GM10266 (cell line): ENCODE results near the gene DENND6B.

Source experiments
- DNase-seq: peaks from one replicate; pipeline ENCODE4 v3.0.0; 2012; ENCODE audit errors: extremely low spot score
- TF ChIP-seq, protein P1 (sequence below): IDR thresholded peaks from 2 replicates; pipeline ENCODE4 v1.5.1; 2012; ENCODE audit warnings: mild to moderate bottlenecking, low read depth; ENCODE audit not compliant: control insufficient read depth, insufficient read depth; ENCODE audit errors: missing control alignments

DENND6B gene

DNA sequence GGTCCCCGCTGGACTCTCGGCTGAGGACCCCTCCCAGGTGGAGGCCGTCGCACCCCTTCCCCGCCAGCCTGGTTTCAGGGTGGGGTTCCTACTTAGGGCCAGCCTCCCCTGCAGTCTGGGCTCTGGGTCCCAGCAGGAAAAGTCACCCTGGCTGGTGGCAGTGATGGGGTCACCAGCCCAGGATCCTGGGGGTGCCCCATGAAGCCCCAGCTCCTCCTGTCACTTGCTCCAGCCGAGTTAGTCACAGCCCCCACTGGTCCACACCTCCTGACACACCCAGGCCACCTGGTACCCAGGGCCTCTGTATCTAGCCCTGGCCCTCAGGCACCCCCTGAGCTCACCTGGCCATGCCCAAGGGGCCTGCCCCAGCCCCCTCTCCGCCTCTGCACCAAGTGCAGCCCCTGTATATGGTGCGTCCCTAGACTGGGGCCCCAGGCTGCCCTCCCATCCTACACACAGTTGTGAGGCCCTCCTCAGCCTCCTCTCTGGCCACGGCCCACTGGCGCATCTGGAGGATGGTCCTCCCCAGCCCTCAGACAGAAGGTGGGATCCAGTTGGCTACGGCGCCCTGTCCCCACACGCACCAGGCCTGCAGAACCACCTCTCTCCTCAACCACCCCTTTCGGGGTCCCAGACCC, 26.1 kb downstream of the DENND6B start:
- DNase-seq = no peak
- TF ChIP-seq, protein P1, sequence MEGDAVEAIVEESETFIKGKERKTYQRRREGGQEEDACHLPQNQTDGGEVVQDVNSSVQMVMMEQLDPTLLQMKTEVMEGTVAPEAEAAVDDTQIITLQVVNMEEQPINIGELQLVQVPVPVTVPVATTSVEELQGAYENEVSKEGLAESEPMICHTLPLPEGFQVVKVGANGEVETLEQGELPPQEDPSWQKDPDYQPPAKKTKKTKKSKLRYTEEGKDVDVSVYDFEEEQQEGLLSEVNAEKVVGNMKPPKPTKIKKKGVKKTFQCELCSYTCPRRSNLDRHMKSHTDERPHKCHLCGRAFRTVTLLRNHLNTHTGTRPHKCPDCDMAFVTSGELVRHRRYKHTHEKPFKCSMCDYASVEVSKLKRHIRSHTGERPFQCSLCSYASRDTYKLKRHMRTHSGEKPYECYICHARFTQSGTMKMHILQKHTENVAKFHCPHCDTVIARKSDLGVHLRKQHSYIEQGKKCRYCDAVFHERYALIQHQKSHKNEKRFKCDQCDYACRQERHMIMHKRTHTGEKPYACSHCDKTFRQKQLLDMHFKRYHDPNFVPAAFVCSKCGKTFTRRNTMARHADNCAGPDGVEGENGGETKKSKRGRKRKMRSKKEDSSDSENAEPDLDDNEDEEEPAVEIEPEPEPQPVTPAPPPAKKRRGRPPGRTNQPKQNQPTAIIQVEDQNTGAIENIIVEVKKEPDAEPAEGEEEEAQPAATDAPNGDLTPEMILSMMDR = no peak

DNA sequence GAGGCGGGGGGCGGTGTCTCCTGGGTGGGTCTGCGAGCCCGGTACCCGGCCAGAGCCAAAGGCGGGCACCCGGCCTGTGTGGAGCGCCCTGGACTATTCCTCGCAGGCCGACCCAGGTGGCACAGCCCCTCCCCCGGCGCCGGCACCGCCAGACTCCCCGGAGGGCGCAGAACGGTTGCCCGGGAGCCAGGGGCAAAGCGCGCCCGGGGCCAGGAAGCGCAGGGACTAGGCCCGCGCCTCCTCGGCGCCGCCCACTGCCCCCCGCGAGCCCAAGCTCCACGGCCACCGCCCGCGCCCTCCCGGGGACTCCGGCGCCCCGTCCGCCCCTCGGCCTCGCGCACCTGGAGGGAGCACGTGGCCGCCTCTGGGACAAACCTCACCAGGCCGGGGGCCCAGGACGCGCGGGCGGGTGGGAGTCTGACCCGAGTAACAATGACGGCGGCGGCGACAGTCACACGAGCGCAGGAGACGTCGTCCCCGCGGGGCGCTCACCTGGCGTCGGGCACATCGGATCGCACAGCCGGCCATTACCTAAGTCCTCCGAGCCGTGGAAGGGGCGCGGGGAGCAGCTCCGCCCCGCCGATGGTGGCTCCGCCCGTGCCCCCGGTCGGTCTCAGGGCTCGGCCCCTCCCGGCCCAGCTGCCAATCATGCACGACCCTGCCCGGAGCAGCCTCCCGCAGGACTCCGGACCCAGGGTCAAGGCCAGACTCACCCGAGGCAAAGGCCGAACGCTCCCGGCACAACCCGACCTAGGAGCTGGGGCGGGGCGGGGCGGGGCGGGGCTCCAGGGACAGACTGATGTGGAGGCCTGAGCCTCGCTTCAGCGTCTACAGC, 26.8 kb downstream of the DENND6B start:
- no peak for DNase-seq
- TF ChIP-seq, protein P1 = no peak

DNA sequence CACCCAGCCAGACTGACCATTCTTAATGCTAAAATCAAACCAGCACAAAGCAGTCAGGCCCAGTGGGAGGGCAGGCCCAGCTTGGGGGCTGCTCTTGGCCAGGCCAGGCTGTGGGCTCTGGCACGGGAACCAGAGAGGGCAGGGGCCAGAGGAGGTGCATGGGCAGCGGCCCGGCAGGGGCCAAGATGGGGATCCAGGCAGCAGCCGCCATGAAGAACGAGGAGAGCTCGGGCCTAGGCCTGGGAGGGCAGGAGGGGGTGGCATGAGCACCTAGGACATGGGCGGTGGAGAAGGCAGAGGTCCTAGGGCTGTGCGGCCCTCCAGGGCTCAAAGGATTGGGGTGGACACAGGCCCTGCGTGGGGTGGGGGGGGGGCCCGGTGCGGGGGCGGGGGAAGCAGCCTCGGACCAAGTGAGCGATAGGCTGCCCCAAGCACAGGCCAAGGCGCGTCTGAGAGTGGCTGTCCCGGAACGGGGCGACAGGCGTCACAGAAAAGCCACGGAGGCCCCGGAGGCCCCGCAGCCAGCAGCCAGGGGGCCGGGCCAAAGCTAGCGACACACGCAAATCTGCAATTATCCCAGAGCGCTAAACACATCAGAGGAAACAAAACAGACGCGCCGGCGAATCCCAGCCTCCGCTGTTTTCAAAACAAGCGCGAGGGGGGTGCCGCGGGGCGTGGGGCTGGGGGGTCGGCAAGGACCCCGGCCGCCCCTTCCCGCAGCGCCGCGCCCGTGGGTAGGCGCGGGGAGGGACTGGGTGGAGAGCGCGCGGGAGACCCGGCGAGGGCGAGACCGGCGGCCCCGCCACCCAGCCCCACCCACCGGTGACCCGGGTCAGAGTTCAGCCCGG, 27.7 kb downstream of the DENND6B start:
- DNase-seq = no peak
- TF ChIP-seq, protein P1 = no peak

DNA sequence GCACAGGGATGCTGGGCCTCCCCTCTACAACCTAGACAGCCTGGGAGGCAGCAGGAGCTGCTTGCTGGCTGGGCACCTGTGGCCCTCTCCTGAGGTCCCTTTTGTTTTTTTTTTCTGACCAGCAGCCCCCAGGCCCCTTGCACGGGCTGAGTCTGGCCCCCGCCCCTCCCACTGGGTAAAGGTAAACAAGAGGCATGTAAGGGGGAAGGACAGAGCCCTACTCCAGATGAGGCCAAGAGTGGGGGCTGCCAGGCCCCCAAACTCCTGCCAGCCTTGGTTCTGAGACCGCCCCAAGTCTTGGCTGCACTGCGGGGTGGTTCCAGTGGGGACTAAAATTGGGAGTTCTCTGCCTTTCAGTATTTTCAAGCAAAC, 28.6 kb downstream of the DENND6B start:
- TF ChIP-seq, protein P1 = no peak
- DNase-seq = no peak

DNA sequence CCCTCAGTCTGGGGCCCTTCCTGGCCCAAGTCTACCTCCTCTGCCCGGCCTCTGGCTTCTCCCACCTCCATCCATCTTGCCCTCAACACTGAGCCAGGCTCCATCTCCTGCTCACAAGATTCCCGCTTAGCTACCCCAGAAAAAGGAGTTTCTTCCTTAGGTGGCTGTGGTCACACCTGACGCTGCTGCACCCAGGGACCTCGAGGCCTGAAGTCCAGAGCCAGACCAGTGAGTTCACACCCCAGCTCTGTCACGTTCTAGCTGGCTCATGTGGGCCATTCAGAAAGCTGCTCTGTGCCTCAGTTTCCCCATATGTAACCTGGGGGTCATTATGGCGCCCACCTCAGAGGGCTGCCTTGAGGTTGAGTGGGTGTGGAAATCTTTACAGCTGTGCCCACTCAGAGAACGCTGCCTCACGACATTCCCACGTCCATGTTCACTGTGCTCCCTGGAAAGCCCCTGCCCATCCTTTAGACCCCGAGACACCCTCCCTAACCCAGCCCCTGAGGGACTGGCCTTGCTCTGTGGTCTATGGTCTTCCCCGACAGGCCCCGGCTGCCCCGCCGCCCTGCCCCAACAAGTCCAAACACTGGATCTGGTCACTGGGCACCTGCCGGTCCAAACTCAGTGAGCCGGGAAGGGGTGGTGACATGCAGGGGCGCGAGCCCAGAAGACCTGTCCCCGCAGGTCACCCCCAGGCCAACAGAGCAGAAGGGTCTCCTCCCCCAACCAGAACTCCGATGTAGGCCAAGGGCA, 29.1 kb downstream of the DENND6B start:
- TF ChIP-seq, protein P1 = no peak

DNA sequence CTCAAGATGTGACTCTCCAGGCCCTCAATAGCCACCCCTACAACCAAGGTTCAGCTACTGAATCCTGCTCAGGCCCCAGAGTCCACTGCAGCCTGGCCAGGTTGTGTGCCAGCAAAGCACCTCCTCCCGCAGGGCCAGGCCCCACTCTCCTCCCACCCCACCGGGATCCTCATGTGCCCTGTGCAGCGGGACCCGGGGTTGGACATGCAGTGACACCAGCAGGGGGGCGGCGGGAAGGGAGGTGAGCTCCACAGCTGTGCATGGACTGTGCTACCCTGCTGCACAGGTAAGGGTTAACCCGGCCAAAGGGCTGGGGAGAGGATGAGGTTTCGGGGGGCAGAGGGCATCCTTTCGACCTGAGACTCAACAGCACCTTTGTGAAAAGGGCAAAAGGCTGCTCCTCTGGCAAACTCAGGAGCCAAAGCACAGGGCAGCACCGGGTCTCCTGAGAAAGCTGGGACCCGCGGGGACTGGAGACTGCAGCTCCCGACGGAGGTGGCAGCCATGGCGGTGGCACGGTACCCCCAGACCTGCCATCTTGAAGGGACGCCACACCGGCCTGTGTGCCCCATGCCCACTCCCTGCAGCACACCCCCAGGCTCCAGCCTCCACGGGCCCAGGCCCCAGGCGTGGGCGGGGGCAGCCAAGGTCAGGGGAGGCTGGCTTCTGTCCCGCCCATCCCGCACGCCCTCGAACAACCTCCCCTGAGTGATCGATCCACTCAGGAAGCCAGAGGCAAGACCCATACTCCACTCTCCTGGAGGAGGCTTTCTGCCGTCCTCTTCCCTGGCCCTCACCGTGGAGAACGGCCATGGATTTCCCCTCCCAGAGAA, 29.9 kb downstream of the DENND6B start:
- DNase-seq = no peak
- TF ChIP-seq, protein P1 = no peak

More for the DNA sequence above, 29.1 kb downstream of the DENND6B start:
- DNase-seq = no peak
